Measurements from ENCODE around the gene FANCM.
"Not testable (repeated sequence)": the region's sequence is repeated elsewhere in the genome, so short reads cannot be mapped to it uniquely, and the experiment has no call there.

Gene FANCM

DNA sequence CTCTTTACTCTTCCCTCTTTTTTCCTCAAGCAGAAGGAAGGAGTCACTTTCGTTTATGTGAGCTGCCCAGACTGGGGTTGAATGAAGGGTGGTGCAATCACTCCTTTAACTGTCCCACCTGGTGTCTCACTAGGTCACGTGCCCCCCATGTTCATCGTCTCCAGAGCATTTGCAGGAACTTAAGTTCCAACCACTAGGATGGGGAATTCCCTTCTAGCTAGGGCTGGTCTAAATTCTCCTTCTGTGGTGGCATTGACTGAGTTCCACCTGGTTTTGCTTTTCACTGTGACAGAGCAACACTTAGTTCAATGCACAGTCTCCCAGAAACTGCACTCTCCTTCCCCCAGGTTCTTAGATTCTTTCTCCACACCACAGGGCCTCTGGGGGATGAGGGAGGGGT, 9.5 kb downstream of the FANCM start:
- no peak for DNase-seq

DNA sequence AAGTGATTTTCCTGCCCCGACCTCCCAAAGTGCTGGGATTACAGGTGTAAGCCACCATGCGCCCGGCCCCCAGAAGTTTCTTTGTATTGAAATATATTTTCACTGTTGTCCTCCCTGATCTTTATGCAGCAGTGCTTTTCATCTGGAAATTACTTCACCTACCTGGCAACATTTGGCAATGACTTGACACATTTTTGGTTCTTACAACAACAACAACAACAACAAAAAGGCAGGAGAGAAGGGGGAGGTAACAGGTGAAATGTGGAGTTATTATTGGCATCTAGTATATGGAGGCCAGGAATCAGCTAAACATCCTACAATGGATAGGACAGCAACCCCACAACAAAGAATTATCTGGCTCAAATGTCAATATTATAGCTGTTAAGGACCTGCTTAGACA, 13.9 kb downstream of the FANCM start:
- DNase-seq = no peak

DNA sequence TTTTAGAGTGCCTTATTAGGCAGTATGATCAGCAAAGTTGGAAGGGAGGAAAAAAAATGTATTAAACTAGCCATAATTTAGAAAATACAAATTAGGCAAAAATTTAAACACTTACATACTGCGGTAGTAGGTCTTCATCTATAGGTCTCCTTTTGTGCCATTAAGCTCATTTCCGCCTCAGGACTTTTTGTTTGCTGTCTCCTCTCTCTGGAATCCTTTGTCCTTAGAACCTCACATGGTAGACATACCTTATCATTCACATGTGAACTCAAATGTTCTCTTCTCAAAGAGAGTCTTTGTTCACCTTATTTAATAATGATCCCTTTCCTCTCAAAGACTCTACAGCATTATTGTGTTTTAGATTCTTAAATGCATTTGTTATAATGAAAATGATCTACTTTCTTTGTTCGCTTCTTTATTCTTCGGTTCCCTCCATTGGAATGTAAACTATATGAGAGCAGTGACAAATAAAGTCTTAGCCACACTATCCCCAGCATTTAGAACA, 14.7 kb downstream of the FANCM start:
- DNase-seq = no peak

DNA sequence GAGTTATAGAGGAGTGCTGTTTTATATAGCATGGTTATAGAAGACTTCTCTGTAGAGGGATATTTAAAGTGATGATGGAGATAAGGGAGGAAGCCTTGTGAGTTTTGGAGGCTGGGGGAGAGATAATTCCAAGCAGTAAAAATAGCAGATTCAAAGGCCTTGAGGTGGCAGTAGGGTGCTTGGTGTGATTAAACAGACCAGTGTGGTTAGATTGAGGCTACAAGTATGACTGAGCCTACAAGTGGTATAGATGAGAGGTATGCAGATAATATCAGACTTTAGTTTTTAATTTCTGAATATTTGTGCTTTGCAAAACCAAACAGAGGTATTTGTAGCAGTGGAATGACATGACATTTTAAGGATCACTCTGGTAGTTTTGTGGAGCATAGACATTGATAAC, 20.3 kb downstream of the FANCM start:
- no peak for DNase-seq

DNA sequence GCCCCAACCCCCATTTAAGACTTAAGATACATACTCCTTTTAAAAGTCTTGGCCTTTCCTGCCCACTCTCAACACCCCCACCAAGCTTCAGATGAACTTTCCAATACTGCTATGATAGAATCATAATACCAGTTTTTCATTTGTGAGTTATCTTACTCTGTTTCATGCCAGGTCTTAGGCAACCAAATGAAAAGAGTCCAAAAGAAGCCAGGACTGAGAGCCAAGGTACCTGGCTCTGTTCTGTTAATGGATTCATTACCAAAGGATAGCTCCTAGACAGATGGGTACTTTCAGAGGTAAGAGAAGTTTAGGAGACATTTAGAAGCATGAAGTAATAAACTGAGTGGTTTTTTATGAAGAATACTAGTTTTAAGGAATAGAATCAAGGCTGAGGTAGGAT, 34.2 kb downstream of the FANCM start:
- DNase-seq = no peak

DNA sequence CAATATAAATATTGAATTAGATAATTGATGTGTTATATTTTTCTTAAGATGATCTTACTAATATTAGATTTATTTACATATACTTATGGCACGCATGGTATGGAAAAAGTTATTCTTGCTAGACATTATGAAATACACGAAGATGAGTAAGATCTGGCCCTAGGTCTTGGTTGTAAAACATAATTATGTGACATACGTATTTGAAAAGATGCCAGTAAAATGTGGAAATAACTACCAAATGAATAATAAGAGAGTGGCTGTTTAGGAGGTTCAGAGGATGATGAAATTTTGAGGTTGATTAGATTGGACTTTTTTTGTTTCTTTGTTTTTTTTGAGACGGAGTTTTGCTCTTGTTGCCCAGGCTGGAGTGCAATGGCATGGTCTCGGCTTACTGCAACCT, 41.3 kb downstream of the FANCM start:
- DNase-seq = no peak

DNA sequence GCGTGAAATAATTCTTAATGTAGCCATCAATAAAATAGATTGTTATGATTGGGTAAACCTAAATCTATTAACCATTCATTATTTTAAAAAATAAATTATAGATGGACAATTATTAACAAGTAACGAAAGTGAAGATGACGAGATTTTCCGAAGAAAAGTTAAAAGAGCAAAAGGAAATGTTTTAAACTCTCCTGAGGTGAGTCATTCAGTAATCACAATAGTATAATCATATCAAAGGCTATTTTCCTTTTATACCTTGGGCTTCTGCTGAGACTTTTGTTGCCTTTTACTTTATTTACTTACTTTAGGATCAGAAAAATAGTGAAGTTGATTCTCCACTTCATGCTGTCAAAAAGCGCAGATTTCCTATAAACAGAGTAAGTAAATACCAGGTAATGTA, 45.6 kb downstream of the FANCM start:
- no peak for DNase-seq

- no peak for DNase-seq
Measured at GRCh38 chr14:45181806-45182205, 46.1 kb downstream of the FANCM start.

DNA sequence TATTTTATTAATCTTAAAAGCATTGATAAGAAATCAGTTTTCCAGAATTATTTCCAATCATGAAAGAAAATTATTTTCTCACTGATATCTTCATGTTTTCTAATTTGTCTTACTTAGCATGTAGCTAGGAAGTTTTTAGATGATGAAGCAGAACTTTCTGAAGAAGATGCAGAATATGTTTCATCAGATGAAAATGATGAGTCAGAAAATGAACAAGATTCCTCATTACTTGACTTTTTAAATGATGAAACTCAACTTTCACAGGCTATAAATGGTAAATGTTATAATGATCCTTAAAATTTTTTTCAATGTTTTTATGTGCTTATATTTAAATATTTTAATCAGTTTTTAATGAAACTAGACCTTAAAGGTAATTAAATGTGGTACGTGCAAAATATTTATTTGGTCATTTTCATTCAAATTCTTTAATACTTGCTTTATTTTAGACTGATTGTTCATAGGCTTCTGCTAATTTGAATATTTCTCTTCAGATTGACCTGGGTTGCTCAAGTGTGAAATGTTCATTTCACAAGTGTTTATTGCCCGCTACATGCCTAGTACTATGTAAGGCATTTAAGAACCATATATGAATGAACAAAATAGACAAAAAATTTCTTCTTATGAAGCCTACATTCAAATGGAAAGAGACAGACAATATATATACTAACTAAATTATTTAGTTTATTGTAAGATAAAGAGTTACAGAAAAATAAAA, 49.5 kb downstream of the FANCM start:
- DNase-seq = no peak

DNA sequence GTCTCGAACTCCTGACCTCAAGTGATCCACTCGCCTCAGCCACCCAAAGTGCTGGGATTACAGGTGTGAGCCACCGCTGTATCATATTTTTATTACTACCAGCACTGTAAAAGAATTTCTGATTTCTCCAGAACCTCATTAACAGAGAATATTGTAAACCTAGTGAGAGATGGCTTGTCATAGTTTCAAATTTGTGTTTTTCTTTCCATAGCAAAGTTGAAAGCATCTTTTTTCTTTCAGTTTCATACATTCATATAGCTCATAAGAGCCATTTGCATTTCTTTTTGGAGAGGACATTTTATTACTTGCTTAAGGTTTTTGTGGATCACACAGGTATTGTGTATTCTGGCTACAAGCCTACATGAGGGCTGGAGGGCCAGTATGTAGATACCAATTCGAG, 59.2 kb downstream of the FANCM start:
- no peak for DNase-seq

- DNase-seq = no peak
Measured at GRCh38 chr14:45198551-45198950, 62.8 kb downstream of the FANCM start.

DNA sequence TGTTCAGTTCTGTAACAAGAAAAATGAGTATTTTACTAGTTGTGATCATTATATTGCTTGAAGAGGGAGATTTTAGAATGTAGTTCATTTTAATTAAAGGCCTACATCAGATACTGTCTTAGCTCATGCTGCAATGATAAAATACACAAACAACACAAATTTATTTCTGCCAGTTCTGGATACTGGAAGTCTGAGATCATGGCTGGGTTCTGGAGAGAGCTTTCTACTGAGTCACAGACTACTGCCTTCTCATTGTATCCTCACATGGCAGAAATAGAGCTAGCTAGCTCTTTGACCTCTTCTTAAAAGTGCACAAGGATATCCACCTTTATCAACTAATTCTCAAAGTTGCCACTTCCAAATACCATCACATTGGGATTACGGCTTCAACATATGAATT, 63.5 kb downstream of the FANCM start:
- DNase-seq = no peak

DNA sequence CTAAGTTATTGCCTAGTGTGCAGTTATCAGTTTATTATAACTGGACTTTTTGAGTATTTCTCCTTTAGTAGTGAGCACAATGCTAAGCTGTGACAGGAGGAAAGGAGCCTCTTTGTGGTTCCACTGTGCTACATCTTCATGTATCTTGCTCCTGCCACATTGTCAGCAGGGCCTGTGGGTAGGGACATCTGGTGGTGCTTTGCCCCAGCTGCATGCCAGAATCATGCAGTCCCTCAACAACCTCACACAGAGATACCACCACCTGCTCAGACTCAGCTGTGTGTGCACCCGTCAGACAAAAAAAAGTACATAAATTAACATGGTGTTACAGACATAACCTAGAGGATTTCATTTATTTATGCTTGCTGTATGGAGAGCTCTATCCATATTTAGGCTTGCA, 66.2 kb downstream of the FANCM start:
- no peak for DNase-seq

DNA sequence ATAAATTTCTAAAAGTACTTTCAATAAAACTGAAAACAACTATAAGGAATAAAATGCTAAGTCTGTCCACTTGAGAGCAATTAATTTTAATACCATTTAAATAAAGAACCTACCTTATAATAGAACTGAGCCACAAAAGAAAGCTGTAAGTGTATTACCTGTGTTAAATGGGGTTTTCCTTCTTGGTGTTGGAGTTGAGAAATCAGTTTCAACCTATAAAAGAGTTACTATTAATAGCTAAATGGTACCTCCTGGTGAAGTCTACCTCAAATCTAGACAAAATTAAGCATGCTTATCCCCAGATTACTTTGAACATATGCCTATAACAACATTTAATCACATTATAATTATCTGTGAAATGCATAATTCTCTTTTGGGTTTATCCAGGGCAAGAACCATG, 68.5 kb downstream of the FANCM start:
- DNase-seq = no peak

DNA sequence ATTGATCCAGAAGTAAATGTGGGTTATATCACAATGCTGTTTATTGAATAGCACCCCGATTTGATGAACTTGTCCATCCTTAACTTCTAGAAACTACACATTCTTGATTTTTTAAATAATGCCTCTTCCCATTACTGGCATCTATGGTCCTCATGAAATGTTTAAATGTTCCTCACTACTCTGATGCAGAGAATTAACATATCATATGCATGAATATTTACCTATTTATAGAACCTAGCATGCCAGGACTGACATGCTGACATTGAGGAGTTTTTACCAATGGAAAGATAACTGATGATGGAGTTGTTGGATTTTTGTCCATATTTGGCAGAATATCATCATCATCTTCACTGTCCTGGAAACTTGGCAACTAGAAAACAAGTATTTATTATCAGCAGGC, 74.4 kb downstream of the FANCM start:
- DNase-seq = no peak

DNA sequence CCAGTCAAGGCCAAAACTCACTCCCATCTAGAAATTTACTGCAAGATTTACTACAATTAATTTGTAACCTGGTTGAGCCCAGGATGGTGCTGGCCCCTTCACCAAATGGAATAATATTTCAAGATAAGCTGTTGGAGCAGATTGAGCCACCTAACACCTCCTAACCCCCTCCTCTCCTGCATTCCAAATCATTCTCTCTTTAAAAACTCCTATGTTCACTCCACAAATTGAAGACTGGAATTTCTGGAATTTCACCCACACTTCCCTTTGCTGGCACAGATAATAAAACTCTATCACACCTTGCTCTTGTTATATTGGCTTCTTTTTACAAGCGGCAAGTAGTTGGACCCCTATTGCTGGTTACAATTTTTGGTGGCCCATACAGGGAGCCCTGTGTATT, 75.6 kb downstream of the FANCM start:
- no peak for DNase-seq

DNA sequence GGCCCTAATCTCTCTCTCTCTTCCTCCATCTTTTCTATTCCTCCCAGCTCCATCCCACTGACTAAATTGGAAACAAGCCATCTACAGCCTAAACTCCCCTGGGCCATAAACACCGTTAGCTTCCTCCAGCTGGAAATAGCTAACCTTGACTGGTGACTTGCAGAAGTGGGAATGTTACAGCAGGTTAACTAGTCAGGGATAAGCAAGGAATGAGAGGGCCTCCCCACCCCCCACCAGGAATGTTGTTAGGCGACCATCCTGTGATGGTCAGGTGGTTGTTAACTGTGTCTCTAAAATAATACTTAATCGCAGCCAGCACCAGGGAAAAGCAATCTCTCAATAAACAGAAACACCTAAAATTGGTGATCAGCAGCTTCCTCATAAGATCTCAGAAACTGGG, 76.5 kb downstream of the FANCM start:
- DNase-seq = no peak

DNA sequence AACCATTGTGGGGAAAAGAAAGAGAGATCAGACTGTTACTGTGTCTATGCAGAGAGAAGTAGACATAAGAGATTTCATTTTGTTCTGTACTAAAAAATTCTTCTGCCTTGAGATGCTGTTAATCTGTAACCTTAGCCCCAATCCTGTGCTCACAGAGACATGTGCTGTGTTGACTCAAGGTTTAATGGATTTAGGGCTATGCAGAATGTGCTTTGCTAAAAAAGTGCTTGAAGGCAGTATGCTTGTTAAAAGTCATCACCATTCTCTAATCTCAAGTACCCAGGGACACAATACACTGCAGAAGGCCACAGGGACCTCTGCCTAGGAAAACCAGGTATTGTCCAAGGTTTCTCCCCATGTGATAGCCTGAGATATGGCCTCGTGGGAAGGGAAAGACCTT, 78.0 kb downstream of the FANCM start:
- not testable (repeated sequence) for DNase-seq

- DNase-seq = not testable (repeated sequence)
Measured at GRCh38 chr14:45214341-45214740, 78.6 kb downstream of the FANCM start.

GRCh38 chr14:45222485-45223262, 86.9 kb downstream of the FANCM start:
- DNase-seq = no peak

- DNase-seq = no peak
Measured at GRCh38 chr14:45227566-45227965, 91.8 kb downstream of the FANCM start.

- DNase-seq = no peak
Measured at GRCh38 chr14:45238988-45239387, 103.3 kb downstream of the FANCM start.

DNA sequence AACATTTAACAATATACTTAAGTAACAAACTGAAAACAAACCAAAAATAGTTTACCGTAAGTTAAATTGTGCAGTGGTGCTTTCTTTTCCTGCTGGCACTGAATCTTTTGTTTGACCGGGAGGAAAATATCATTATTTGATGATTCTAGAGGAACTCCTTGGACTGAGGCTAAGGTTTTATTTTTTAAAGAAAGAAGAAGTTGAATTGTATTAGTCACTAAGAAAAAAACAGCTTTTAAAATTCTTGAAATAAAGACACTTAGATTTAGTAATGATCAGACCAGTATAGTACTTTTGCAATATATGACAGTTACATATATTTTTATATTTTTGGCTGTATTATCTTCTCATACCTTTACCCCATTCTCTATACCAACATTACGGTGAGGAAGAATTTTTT, 107.0 kb downstream of the FANCM start:
- no peak for DNase-seq

- no peak for DNase-seq
Measured at GRCh38 chr14:45246151-45246550, 110.4 kb downstream of the FANCM start.

- DNase-seq = no peak
Measured at GRCh38 chr14:45246691-45247090, 111.0 kb downstream of the FANCM start.
